HepG2 (cell line): ENCODE data around the gene LIME1. TPM values are rescaled to one million over a fixed set of nuclear protein-coding genes. Genes with fewer than 3 reads are reported as not detected.
A peak's percentile ranks its signal among the peaks of the same experiment; 100 is the strongest.

Source experiments
- ATAC-seq: fragments of 200-7000 bp; cut with Tn5 transposase; 3 replicates; pipeline ENCODE4 v1.9.1; 2020; ENCODE audit warnings: mild to moderate bottlenecking, moderate library complexity
- BruUV-seq: library from RNA; stranded (reverse); fragments of 400-500 nt; replicated peaks from 2 replicates; lab custom pipeline; 2021; lab: Mats Ljungman, UMichigan
- CTCF ChIA-PET: fragments of 300-600 bp; formaldehyde crosslinking; extraction: SDS; loops from one replicate; lab custom pipeline; 2021; ENCODE audit warnings: low total read pairs, inconsistent platforms, low intra/inter-chr PET ratio; lab: Yijun Ruan, JAX
- POLR2A ChIA-PET: fragments of 350-600 bp; sonication (Branson Sonifier 250); formaldehyde crosslinking; loops from one replicate; lab custom pipeline; 2020; ENCODE audit warnings: antibody characterized with exemption, inconsistent platforms; lab: Yijun Ruan, JAX
- DNase-seq: peaks from one replicate; pipeline ENCODE4 v3.0.0-alpha.2; 2015; ENCODE audit warnings: low spot score
- FAIRE-seq: peaks from 3 replicates; lab custom pipeline; 2011; peaks lifted over from hg19 to GRCh38; lab: Jason Lieb, UNC
- H2AFZ ChIP-seq: one replicate; pipeline ENCODE4 v1.6.1; 2011; ENCODE audit warnings: low read length, inconsistent platforms
- H3K27ac ChIP-seq: fragments of 300-600 bp; 3 replicates; pipeline ENCODE4 v1.8.0; 2011; ENCODE audit warnings: mixed run types, mild to moderate bottlenecking, mixed read lengths, low read length, inconsistent platforms; ENCODE audit not compliant: insufficient read depth; ENCODE audit errors: extremely low read length
- H3K27me3 ChIP-seq, 2 experiments: fragments of 200-600 bp in 1 of 2; 2 replicates in 1 of 2; 3 replicates in 1 of 2; pipeline versions ENCODE4 v1.6.0 to v1.8.0; 2011; ENCODE audit warnings: low read length in 2 of 2, mild to moderate bottlenecking in 2 of 2, moderate library complexity in 2 of 2, inconsistent platforms in 1 of 2; ENCODE audit not compliant: insufficient read depth in 2 of 2, control insufficient read depth in 1 of 2
- H3K36me3 ChIP-seq, 2 experiments: fragments of 200-600 bp in 1 of 2; replicated peaks in 1 of 2; 2 replicates in 1 of 2; 3 replicates in 1 of 2; pipeline versions ENCODE4 v1.5.1 to v1.8.0; 2011; ENCODE audit warnings: low read length in 2 of 2, inconsistent platforms in 1 of 2; ENCODE audit not compliant: insufficient read depth in 2 of 2, control insufficient read depth in 1 of 2
- H3K4me1 ChIP-seq: 2 replicates; pipeline ENCODE4 v1.5.1; 2012; ENCODE audit warnings: low read length, inconsistent platforms; ENCODE audit not compliant: insufficient read depth
- H3K4me2 ChIP-seq: 2 replicates; pipeline ENCODE4 v1.6.0; 2011; ENCODE audit warnings: low read depth, low read length, inconsistent platforms
- H3K4me3 ChIP-seq, 3 experiments: fragments of 200-600 bp in 1 of 3; sonication (generic), shearing (Covaris generic) in 1 of 3; replicated peaks in 1 of 3; 2 replicates each; pipeline ENCODE4 v1.5.1; 2011 to 2016; ENCODE audit warnings: low read length in 3 of 3, inconsistent platforms in 2 of 3, low read depth in 2 of 3, mild to moderate bottlenecking in 2 of 3, control low read depth in 1 of 3, mixed read lengths in 1 of 3; ENCODE audit not compliant: insufficient read depth in 1 of 3
- H3K79me2 ChIP-seq: one replicate; pipeline ENCODE4 v1.6.1; 2011; ENCODE audit warnings: low read length, inconsistent platforms; ENCODE audit not compliant: insufficient read depth
- H3K9ac ChIP-seq: 2 replicates; pipeline ENCODE4 v1.6.0; 2011; ENCODE audit warnings: mild to moderate bottlenecking, low read depth, low read length, inconsistent platforms; ENCODE audit not compliant: insufficient read depth
- H3K9me3 ChIP-seq: 2 replicates; pipeline ENCODE4 v1.5.1; 2012; ENCODE audit warnings: mild to moderate bottlenecking, low read length
- H4K20me1 ChIP-seq: 2 replicates; pipeline ENCODE4 v1.6.0; 2011; ENCODE audit warnings: inconsistent platforms, mild to moderate bottlenecking, low read length, moderate library complexity; ENCODE audit not compliant: insufficient read depth
- AKAP8 ChIP-seq: sonication (generic); formaldehyde crosslinking; IDR thresholded peaks from 2 replicates; pipeline ENCODE4 v1.5.1; 2020; ENCODE audit warnings: mild to moderate bottlenecking, missing genetic modification reagents
- CREM ChIP-seq, 2 experiments: sonication (generic) in 1 of 2; formaldehyde crosslinking in 1 of 2; IDR thresholded peaks; 2 replicates each; pipeline versions ENCODE4 v1.4.0 to v1.6.1; 2016 to 2020; ENCODE audit warnings: antibody characterized with exemption in 1 of 2, mild to moderate bottlenecking in 1 of 2, missing genetic modification reagents in 1 of 2
- ELK4 ChIP-seq: sonication (generic); formaldehyde crosslinking; IDR thresholded peaks from 2 replicates; pipeline ENCODE4 v1.9.0; 2021; ENCODE audit warnings: missing genetic modification reagents, borderline replicate concordance
- KMT2A ChIP-seq: sonication (generic); formaldehyde crosslinking; IDR thresholded peaks from 2 replicates; pipeline ENCODE4 v1.4.0; 2020; ENCODE audit warnings: missing genetic modification reagents
- MATR3 ChIP-seq: sonication (generic); formaldehyde crosslinking; IDR thresholded peaks from 2 replicates; pipeline ENCODE4 v1.4.0; 2020; ENCODE audit warnings: missing genetic modification reagents
- MED1 ChIP-seq: sonication (generic); formaldehyde crosslinking; IDR thresholded peaks from 2 replicates; pipeline ENCODE4 v1.4.0; 2020; ENCODE audit warnings: missing genetic modification reagents
- MIXL1 ChIP-seq: IDR thresholded peaks from 2 replicates; pipeline ENCODE4 v1.6.1; 2016
- NFKBIZ ChIP-seq: IDR thresholded peaks from 2 replicates; pipeline ENCODE4 v1.6.1; 2018; ENCODE audit warnings: missing genetic modification reagents, missing compliant biosample characterization
- NFYB ChIP-seq: sonication (generic); formaldehyde crosslinking; IDR thresholded peaks from 2 replicates; pipeline ENCODE4 v1.4.0; 2020; ENCODE audit warnings: missing genetic modification reagents
- REXO4 ChIP-seq: sonication (generic); formaldehyde crosslinking; IDR thresholded peaks from 2 replicates; pipeline ENCODE4 v1.8.0; 2022; ENCODE audit warnings: missing genetic modification reagents, mild to moderate bottlenecking, borderline replicate concordance
- SIX4 ChIP-seq: sonication (generic); formaldehyde crosslinking; IDR thresholded peaks from 2 replicates; pipeline ENCODE4 v1.4.0; 2020; ENCODE audit warnings: missing genetic modification reagents
- SRSF1 ChIP-seq: fragments of 200-400 bp; formaldehyde crosslinking; optimal IDR thresholded peaks from 2 replicates; pipeline ENCODE3; 2017; ENCODE audit warnings: mild to moderate bottlenecking, low read depth, low read length, moderate library complexity
- TBP ChIP-seq: sonication (generic); formaldehyde crosslinking; IDR thresholded peaks from 2 replicates; pipeline ENCODE4 v1.5.0; 2020; ENCODE audit warnings: missing genetic modification reagents
- ZFP90 ChIP-seq: sonication (generic); formaldehyde crosslinking; IDR thresholded peaks from 2 replicates; pipeline ENCODE4 v1.8.0; 2022; ENCODE audit warnings: missing genetic modification reagents, mild to moderate bottlenecking, inconsistent platforms, borderline replicate concordance
- ZFX ChIP-seq: sonication (generic); formaldehyde crosslinking; IDR thresholded peaks from 2 replicates; pipeline ENCODE4 v1.4.0; 2020; ENCODE audit warnings: mild to moderate bottlenecking, low read depth, missing genetic modification reagents, moderate library complexity
- ZNF138 ChIP-seq: sonication (generic); formaldehyde crosslinking; IDR thresholded peaks from 2 replicates; pipeline ENCODE4 v1.5.0; 2020; ENCODE audit warnings: mild to moderate bottlenecking, low read depth, missing genetic modification reagents
- ZNF264 ChIP-seq: sonication (generic); formaldehyde crosslinking; IDR thresholded peaks from 2 replicates; pipeline ENCODE4 v1.4.0; 2020; ENCODE audit warnings: missing genetic modification reagents
- ZNF354B ChIP-seq: sonication (generic); formaldehyde crosslinking; IDR thresholded peaks from 2 replicates; pipeline ENCODE4 v1.8.0; 2022; ENCODE audit warnings: mild to moderate bottlenecking, missing genetic modification reagents
- ZNF720 ChIP-seq: sonication (generic); formaldehyde crosslinking; IDR thresholded peaks from 2 replicates; pipeline ENCODE4 v1.4.0; 2020; ENCODE audit warnings: missing genetic modification reagents
- WGBS: methylation state at CpG from one replicate; pipeline ENCODE4 v1.1.6; 2017; ENCODE audit warnings: low lambda C conversion rate; 5-methylcytosine and 5-hydroxymethylcytosine counted together
- in situ Hi-C: cut with HindIII; loops from 2 replicates; pipeline ENCODE4 v1.10.0; 2017; ENCODE audit warnings: low pct_unique_long_range_greater_than_20kb; ENCODE audit not compliant: extremely low pct_ligation_motif_present
- intact Hi-C: fragments of 100-400 bp; cut with micrococcal nuclease; formaldehyde crosslinking; loops from one replicate; pipeline ENCODE4 v1.10.0; 2022; ENCODE audit not compliant: unreplicated experiment
- polyA plus RNA-seq, 8 experiments: library from polyadenylated mRNA; depleted of rRNA in 3 of 8; stranded (reverse) in 7 of 8; unstranded in 1 of 8; fragments of >200 nt; fragmentation: Illumina TruSeq in 4 of 8; extraction: Trizol in 4 of 8; gene quantifications; 2 replicates each; pipeline versions ENCODE4 v1.2.1 to v1.2.3, GENCODE V29; 2011 to 2016; ENCODE audit warnings: low read depth in 4 of 8, missing spikeins in 1 of 8, mixed read lengths in 1 of 8; ENCODE audit not compliant: insufficient read depth in 1 of 8
- total RNA-seq, 5 experiments: library from RNA; depleted of rRNA; stranded (reverse); fragments of >200 nt; fragmentation: Illumina TruSeq; extraction: Trizol; gene quantifications; 2 replicates each; pipeline ENCODE4 v1.2.3, GENCODE V29; 2016; ENCODE audit warnings: low read depth in 1 of 5
- TF ChIP-seq, protein P1 (sequence below): IDR thresholded peaks from 2 replicates; pipeline ENCODE4 v1.6.1; 2016; ENCODE audit warnings: mild to moderate bottlenecking, missing biosample characterization, missing genetic modification reagents
- TF ChIP-seq, protein P2 (sequence below): sonication (generic); formaldehyde crosslinking; IDR thresholded peaks from 2 replicates; pipeline ENCODE4 v1.4.0; 2020; ENCODE audit warnings: missing genetic modification reagents
- TF ChIP-seq, protein P3 (sequence below): sonication (generic); IDR thresholded peaks from 2 replicates; pipeline ENCODE4 v1.6.1; 2016; ENCODE audit warnings: low read depth, borderline replicate concordance

The LIME1 gene
- total and polyA plus RNA-seq, 2 of the 13 experiments (the other 11 are each of a cell fraction or from before 2014, with no cell fraction given), result 13.0 to 61.5 TPM

- H3K4me1 ChIP-seq, result peaks cover 17% of the 10 kb centered on the region
- no peaks in the 10 kb centered on the region for H3K79me2 ChIP-seq
- WGBS, result 25% methylated on average over 16 of the region's 16 CpGs
- DNase-seq (peak; percentile 83), ATAC-seq (peak; percentile 96), FAIRE-seq (peak; percentile 93)
- H3K27me3 ChIP-seq, result no peaks in the 10 kb centered on the region
- in situ Hi-C loops, result no loop called here
- peak overlapping the region in 1 of 3 experiments; percentile 29; a peak in 2 of 6 replicates for H3K4me3 ChIP-seq
- intact Hi-C loops, result no loop called here
- H3K9me3 ChIP-seq, result no peaks in the 10 kb centered on the region
- peak overlapping the region; percentile 3; the same call in 1 of the 2 replicates for H3K9ac ChIP-seq
- POLR2A ChIA-PET, result interaction anchor here (0.6 to 1.6 kb wide), 7 partner anchors 19 to 298 kb away, joined by 3 to 7 read pairs (median 4); partner anchors contain the start of genes LIME1, TCEA2, TPD52L2 and UCKL1
- peak overlapping the region; percentile 54 for H3K27ac ChIP-seq
- CTCF ChIA-PET, result no interaction called here
- peak overlapping the region; percentile 75 for H3K4me2 ChIP-seq
- H3K36me3 ChIP-seq, result no peaks in the 10 kb centered on the region
- H2AFZ ChIP-seq, result no peak overlapping the region
- no TSS peak for BruUV-seq
- no peaks in the 10 kb centered on the region for H4K20me1 ChIP-seq
- TF ChIP-seq, protein P1, sequence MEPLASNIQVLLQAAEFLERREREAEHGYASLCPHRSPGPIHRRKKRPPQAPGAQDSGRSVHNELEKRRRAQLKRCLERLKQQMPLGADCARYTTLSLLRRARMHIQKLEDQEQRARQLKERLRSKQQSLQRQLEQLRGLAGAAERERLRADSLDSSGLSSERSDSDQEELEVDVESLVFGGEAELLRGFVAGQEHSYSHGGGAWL (CRISPR knock-in tag), result no peak
- no peak for TF ChIP-seq REXO4
- TF ChIP-seq MED1 (CRISPR knock-in tag), result peak; percentile 78
- TF ChIP-seq SRSF1, result no peak
- TF ChIP-seq ZNF720 (CRISPR knock-in tag), result no peak
- TF ChIP-seq ZNF354B (CRISPR knock-in tag), result no peak
- no peak for TF ChIP-seq MATR3
- TF ChIP-seq, protein P2, sequence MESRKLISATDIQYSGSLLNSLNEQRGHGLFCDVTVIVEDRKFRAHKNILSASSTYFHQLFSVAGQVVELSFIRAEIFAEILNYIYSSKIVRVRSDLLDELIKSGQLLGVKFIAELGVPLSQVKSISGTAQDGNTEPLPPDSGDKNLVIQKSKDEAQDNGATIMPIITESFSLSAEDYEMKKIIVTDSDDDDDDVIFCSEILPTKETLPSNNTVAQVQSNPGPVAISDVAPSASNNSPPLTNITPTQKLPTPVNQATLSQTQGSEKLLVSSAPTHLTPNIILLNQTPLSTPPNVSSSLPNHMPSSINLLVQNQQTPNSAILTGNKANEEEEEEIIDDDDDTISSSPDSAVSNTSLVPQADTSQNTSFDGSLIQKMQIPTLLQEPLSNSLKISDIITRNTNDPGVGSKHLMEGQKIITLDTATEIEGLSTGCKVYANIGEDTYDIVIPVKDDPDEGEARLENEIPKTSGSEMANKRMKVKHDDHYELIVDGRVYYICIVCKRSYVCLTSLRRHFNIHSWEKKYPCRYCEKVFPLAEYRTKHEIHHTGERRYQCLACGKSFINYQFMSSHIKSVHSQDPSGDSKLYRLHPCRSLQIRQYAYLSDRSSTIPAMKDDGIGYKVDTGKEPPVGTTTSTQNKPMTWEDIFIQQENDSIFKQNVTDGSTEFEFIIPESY (CRISPR knock-in tag), result peak; percentile 74
- no peak for TF ChIP-seq ZNF138 (CRISPR knock-in tag)
- TF ChIP-seq NFYB (CRISPR knock-in tag), result no peak
- TF ChIP-seq ZFP90, result no peak
- TF ChIP-seq NFKBIZ (CRISPR knock-in tag), result no peak
- TF ChIP-seq, protein P3, sequence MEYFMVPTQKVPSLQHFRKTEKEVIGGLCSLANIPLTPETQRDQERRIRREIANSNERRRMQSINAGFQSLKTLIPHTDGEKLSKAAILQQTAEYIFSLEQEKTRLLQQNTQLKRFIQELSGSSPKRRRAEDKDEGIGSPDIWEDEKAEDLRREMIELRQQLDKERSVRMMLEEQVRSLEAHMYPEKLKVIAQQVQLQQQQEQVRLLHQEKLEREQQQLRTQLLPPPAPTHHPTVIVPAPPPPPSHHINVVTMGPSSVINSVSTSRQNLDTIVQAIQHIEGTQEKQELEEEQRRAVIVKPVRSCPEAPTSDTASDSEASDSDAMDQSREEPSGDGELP, result peak; percentile 59; the same call in 1 of the 2 replicates
- peak; percentile 66; the same call in 1 of the 2 replicates for TF ChIP-seq ZNF264 (CRISPR knock-in tag)
- TF ChIP-seq MIXL1, result no peak
- TF ChIP-seq ZFX (CRISPR knock-in tag), result peak; percentile 60
- no peak for TF ChIP-seq TBP (CRISPR knock-in tag)
- no peak for TF ChIP-seq CREM (IDR thresholded peaks at IDR 0.05)
- no peak for TF ChIP-seq CREM (CRISPR knock-in tag; IDR thresholded peaks at IDR 0.05)
- no peak for TF ChIP-seq SIX4 (CRISPR knock-in tag)
- no peak for TF ChIP-seq ELK4
- no peak for TF ChIP-seq KMT2A
- no peak for TF ChIP-seq AKAP8 (CRISPR knock-in tag)
These were observed 28.8 kb downstream of the LIME1 start for GRCh38 chr20:63765082-63765873.
